AG10803 (cell line): Measurements from ENCODE around the gene CNTNAP2.

Experiments used
- DNase-seq: peaks from one replicate; pipeline ENCODE4 v3.0.0; 2010; ENCODE audit warnings: low read depth
- H3K4me3 ChIP-seq: 2 replicates; pipeline ENCODE4 v1.5.1; 2011; ENCODE audit warnings: mild to moderate bottlenecking, low read length, control low read depth
- CTCF ChIP-seq: conservative IDR thresholded peaks from 2 replicates; pipeline ENCODE4 v1.5.1; 2011; ENCODE audit warnings: mild to moderate bottlenecking, low read length, control low read depth, inconsistent platforms

Gene CNTNAP2

GRCh38 chr7:148044173-148044572, 1927.6 kb downstream of the CNTNAP2 start:
- no peak overlapping the region for H3K4me3 ChIP-seq
- no peak for TF ChIP-seq CTCF
- DNase-seq, result no peak

- H3K4me3 ChIP-seq, result no peak overlapping the region
- no peak for TF ChIP-seq CTCF
- DNase-seq, result no peak
Measured at GRCh38 chr7:148045521-148045920, 1928.9 kb downstream of the CNTNAP2 start.

- DNase-seq, result no peak
- H3K4me3 ChIP-seq, result no peak overlapping the region
- TF ChIP-seq CTCF, result no peak
Measured at GRCh38 chr7:148049068-148049467, 1932.5 kb downstream of the CNTNAP2 start.

GRCh38 chr7:148050492-148051158, 1934.0 kb downstream of the CNTNAP2 start:
- no peak for DNase-seq
- no peak overlapping the region for H3K4me3 ChIP-seq
- TF ChIP-seq CTCF, result no peak

- TF ChIP-seq CTCF, result no peak
- no peak overlapping the region for H3K4me3 ChIP-seq
- no peak for DNase-seq
Measured at GRCh38 chr7:148056406-148056805, 1939.8 kb downstream of the CNTNAP2 start.

- H3K4me3 ChIP-seq, result no peak overlapping the region
- DNase-seq, result no peak
- TF ChIP-seq CTCF, result no peak
Measured at GRCh38 chr7:148058092-148058491, 1941.5 kb downstream of the CNTNAP2 start.

GRCh38 chr7:148058753-148059152, 1942.2 kb downstream of the CNTNAP2 start:
- no peak overlapping the region for H3K4me3 ChIP-seq
- no peak for TF ChIP-seq CTCF
- no peak for DNase-seq
